ENCODE data around the gene BCL2L11. TPM values are rescaled to one million over a fixed set of nuclear protein-coding genes. Genes with fewer than 3 reads are reported as not detected.
A peak's percentile ranks its signal among the peaks of the same experiment; 100 is the strongest.

The BCL2L11 gene
- total and polyA plus RNA-seq, 9 of the 15 experiments (the other 6 are each of a cell fraction or from before 2014, with no cell fraction given), result 2.2 to 18.8 (median 5.0) TPM

DNA sequence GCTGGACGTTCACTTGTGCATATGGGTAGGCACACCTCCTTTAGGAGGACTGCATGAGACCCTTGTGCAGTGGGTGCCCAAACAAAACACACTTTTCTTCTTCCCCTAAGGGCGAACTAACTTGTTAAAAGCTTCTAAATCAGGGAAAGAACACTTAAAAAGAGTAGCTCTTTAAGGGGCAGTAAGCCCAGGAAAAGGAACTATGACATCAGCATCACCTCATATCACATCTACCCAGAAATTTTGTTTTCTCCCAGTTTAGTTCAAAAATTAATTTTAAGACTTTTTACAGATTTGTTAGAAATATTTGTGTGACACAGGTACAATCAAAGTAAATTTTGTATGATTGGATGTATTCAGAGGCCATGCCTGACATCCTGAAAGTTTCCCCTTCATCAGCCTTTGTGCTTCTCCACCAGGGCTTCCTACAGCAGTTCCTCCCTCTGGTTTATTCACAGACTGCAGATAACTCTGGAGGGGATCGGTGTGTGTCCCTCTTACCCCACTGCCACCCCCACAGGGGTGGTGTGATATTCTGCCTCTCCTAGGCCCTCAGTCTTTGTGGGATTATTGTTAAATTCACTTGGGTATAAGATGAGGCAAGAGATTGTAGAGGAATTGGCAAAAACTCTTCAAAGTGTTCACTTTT is 27.6 kb downstream of the BCL2L11 start (continued):
- TF ChIP-seq, protein P1, sequence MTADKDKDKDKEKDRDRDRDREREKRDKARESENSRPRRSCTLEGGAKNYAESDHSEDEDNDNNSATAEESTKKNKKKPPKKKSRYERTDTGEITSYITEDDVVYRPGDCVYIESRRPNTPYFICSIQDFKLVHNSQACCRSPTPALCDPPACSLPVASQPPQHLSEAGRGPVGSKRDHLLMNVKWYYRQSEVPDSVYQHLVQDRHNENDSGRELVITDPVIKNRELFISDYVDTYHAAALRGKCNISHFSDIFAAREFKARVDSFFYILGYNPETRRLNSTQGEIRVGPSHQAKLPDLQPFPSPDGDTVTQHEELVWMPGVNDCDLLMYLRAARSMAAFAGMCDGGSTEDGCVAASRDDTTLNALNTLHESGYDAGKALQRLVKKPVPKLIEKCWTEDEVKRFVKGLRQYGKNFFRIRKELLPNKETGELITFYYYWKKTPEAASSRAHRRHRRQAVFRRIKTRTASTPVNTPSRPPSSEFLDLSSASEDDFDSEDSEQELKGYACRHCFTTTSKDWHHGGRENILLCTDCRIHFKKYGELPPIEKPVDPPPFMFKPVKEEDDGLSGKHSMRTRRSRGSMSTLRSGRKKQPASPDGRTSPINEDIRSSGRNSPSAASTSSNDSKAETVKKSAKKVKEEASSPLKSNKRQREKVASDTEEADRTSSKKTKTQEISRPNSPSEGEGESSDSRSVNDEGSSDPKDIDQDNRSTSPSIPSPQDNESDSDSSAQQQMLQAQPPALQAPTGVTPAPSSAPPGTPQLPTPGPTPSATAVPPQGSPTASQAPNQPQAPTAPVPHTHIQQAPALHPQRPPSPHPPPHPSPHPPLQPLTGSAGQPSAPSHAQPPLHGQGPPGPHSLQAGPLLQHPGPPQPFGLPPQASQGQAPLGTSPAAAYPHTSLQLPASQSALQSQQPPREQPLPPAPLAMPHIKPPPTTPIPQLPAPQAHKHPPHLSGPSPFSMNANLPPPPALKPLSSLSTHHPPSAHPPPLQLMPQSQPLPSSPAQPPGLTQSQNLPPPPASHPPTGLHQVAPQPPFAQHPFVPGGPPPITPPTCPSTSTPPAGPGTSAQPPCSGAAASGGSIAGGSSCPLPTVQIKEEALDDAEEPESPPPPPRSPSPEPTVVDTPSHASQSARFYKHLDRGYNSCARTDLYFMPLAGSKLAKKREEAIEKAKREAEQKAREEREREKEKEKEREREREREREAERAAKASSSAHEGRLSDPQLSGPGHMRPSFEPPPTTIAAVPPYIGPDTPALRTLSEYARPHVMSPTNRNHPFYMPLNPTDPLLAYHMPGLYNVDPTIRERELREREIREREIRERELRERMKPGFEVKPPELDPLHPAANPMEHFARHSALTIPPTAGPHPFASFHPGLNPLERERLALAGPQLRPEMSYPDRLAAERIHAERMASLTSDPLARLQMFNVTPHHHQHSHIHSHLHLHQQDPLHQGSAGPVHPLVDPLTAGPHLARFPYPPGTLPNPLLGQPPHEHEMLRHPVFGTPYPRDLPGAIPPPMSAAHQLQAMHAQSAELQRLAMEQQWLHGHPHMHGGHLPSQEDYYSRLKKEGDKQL (CRISPR knock-in tag; IDR thresholded peaks at IDR 0.05; ENCODE audit: borderline replicate concordance), result no peak

- 4% methylated on average over 8 of the region's 8 CpGs for WGBS (ENCODE audit: insufficient coverage, low coverage, missing lambda C conversion rate)
- H2AFZ ChIP-seq (ENCODE audit: low read depth, low read length), result peak overlapping the region; percentile 86
- H3K4me3 ChIP-seq, result no peak overlapping the region
- peak; percentile 62 for ATAC-seq
- peak overlapping the region; percentile 75 for H3K27ac ChIP-seq (ENCODE audit: extremely low read depth, low read depth, low read length)
- peak overlapping the region; percentile 45 for H3K4me2 ChIP-seq (ENCODE audit: insufficient read depth, low read length)
- peaks cover 3 to 24% of the 10 kb centered on the region in 2 experiments; a peak in 4 of 5 replicates for H3K4me1 ChIP-seq (replicated peaks in 1 of 2; ENCODE audit: control insufficient read depth in 2 of 2, insufficient read depth in 2 of 2, low read length in 2 of 2)
- H3K79me2 ChIP-seq (ENCODE audit: control insufficient read depth, insufficient read depth, low read length), result peaks cover 18% of the 10 kb centered on the region; the same call in 2 of the 3 replicates
- no TSS peak for BruUV-seq (replicated peaks)
- intact Hi-C loops (cut with micrococcal nuclease) (no loop called here), in situ Hi-C loops (cut with MboI) (no loop called here)
- H3K9me3 ChIP-seq (replicated peaks; ENCODE audit: control insufficient read depth, insufficient read depth, low read depth, low read length), result no peaks in the 10 kb centered on the region
- CTCF ChIA-PET (ENCODE audit: low intra/inter-chr PET ratio), result no interaction called here
- H3K9me1 ChIP-seq (ENCODE audit: control insufficient read depth, insufficient read depth, low read length), result no peaks in the 10 kb centered on the region
- peaks cover 63% of the 10 kb centered on the region; the same call in 2 of the 3 replicates for H3K36me3 ChIP-seq (ENCODE audit: control insufficient read depth, insufficient read depth, low read length)
- POLR2A ChIA-PET, result interaction anchor here (2.0 kb wide), 1 partner anchor 8 kb away, joined by 4 read pairs; no protein-coding TSS in a partner anchor
- H3K9ac ChIP-seq (ENCODE audit: insufficient read depth in 1 of 2, low read depth in 2 of 2, low read length in 2 of 2), result peak overlapping the region in 1 of 2 experiments; percentile 70; a peak in 2 of 4 replicates
- H3K27me3 ChIP-seq (ENCODE audit: control insufficient read depth in 2 of 2, insufficient read depth in 2 of 2, low read length in 2 of 2), result no peaks in the 10 kb centered on the region
- DNase-seq (ENCODE audit: extremely low read depth in 1 of 4, low spot score in 3 of 4), result peak in 2 of 4 experiments; percentile 28 to 44
- no peak for FAIRE-seq
- H4K20me1 ChIP-seq (replicated peaks; ENCODE audit: control insufficient read depth, insufficient read depth, low read length), result no peaks in the 10 kb centered on the region
- TF ChIP-seq, protein P2, sequence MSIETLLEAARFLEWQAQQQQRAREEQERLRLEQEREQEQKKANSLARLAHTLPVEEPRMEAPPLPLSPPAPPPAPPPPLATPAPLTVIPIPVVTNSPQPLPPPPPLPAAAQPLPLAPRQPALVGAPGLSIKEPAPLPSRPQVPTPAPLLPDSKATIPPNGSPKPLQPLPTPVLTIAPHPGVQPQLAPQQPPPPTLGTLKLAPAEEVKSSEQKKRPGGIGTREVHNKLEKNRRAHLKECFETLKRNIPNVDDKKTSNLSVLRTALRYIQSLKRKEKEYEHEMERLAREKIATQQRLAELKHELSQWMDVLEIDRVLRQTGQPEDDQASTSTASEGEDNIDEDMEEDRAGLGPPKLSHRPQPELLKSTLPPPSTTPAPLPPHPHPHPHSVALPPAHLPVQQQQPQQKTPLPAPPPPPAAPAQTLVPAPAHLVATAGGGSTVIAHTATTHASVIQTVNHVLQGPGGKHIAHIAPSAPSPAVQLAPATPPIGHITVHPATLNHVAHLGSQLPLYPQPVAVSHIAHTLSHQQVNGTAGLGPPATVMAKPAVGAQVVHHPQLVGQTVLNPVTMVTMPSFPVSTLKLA (conservative IDR thresholded peaks at IDR 0.05), result peak; percentile 47 to 65; a peak in 3 of 4 replicates
- peak; percentile 20; the same call in 1 of the 2 replicates for TF ChIP-seq SMARCC2 (IDR thresholded peaks at IDR 0.05; ENCODE audit: low read depth)
- peak; percentile 63 for TF ChIP-seq HDAC3 (IDR thresholded peaks at IDR 0.05; ENCODE audit: borderline replicate concordance, partially characterized antibody)
- TF ChIP-seq PKNOX1 (IDR thresholded peaks at IDR 0.05), result peak; percentile 16; the same call in 1 of the 2 replicates
- TF ChIP-seq USF1 (CRISPR knock-in tag; IDR thresholded peaks at IDR 0.05), result no peak
- TF ChIP-seq ZNF24 (IDR thresholded peaks at IDR 0.05), result peak; percentile 56; the same call in 1 of the 2 replicates
- no peak for TF ChIP-seq KDM1A (IDR thresholded peaks at IDR 0.05)
Measured at GRCh38 chr2:111148925-111149324, 28.2 kb downstream of the BCL2L11 start.
